CD4-positive, alpha-beta memory T cell (primary cell): ENCODE measurements around the gene DOCK10. TPM values are rescaled to one million over a fixed set of nuclear protein-coding genes. Genes with fewer than 3 reads are reported as not detected.

Source experiments
- CTCF ChIA-PET: fragments of 350-600 bp; sonication (Branson Sonifier 250); formaldehyde crosslinking; loops from one replicate; lab custom pipeline; 2021; ENCODE audit warnings: inconsistent platforms; ENCODE audit not compliant: partially characterized antibody; lab: Charles Lee
- POLR2A ChIA-PET: fragments of 350-600 bp; sonication (Branson Sonifier 250); formaldehyde crosslinking; loops from one replicate; lab custom pipeline; 2021; ENCODE audit not compliant: partially characterized antibody; lab: Charles Lee
- DNase-seq, 5 donors: peaks; one replicate each; pipeline versions ENCODE4 v3.0.0 to v3.0.0-alpha.2; 2020 to 2022; ENCODE audit warnings: mixed read lengths in 1 of 5
- H3K27ac ChIP-seq: one replicate; pipeline ENCODE4 v1.7.0; 2013; ENCODE audit warnings: low read depth, low read length
- H3K27me3 ChIP-seq: 2 replicates; pipeline ENCODE4 v1.7.0; 2013; ENCODE audit warnings: mild to moderate bottlenecking, low read length, moderate library complexity; ENCODE audit not compliant: insufficient read depth
- H3K36me3 ChIP-seq: 2 replicates; pipeline ENCODE4 v1.7.0; 2013; ENCODE audit warnings: mild to moderate bottlenecking, low read length, moderate library complexity; ENCODE audit not compliant: insufficient read depth
- H3K4me1 ChIP-seq: 2 replicates; pipeline ENCODE4 v1.7.0; 2013; ENCODE audit warnings: mild to moderate bottlenecking, low read length, moderate library complexity; ENCODE audit not compliant: insufficient read depth
- H3K4me3 ChIP-seq, 2 donors: one replicate each; pipeline ENCODE4 v1.7.0; 2013; ENCODE audit warnings: low read length in 2 of 2, mild to moderate bottlenecking in 1 of 2
- H3K9me3 ChIP-seq, 2 donors: one replicate each; pipeline ENCODE4 v1.7.0; 2013; ENCODE audit warnings: low read length in 2 of 2, control low read depth in 1 of 2; ENCODE audit not compliant: control insufficient read depth in 1 of 2
- H3K27ac Mint-ChIP-seq, 7 donors: one replicate each; pipeline ENCODE4 v1.8.0; 2020 to 2021; ENCODE audit warnings: mixed read lengths in 7 of 7, mild to moderate bottlenecking in 6 of 7, inconsistent platforms in 3 of 7, moderate library complexity in 3 of 7
- H3K27me3 Mint-ChIP-seq, 2 donors: one replicate each; pipeline ENCODE4 v1.8.0; 2020 to 2021; ENCODE audit warnings: mixed read lengths in 2 of 2
- H3K36me3 Mint-ChIP-seq, 2 donors: one replicate each; pipeline ENCODE4 v1.8.0; 2020 to 2021; ENCODE audit warnings: mixed read lengths in 2 of 2, inconsistent platforms in 1 of 2, mild to moderate bottlenecking in 1 of 2
- H3K4me1 Mint-ChIP-seq, 4 donors: one replicate each; pipeline ENCODE4 v1.8.0; 2020 to 2021; ENCODE audit warnings: mixed read lengths in 4 of 4, mild to moderate bottlenecking in 1 of 4
- H3K4me3 Mint-ChIP-seq, 8 donors: one replicate each; pipeline ENCODE4 v1.8.0; 2020 to 2021; ENCODE audit warnings: mixed read lengths in 8 of 8, mild to moderate bottlenecking in 7 of 8, moderate library complexity in 6 of 8, inconsistent platforms in 3 of 8
- H3K9me3 Mint-ChIP-seq, 8 donors: one replicate each; pipeline ENCODE4 v1.8.0; 2020 to 2021; ENCODE audit warnings: mixed read lengths in 8 of 8, mild to moderate bottlenecking in 5 of 8, inconsistent platforms in 3 of 8, moderate library complexity in 1 of 8
- intact Hi-C: fragments of 100-400 bp; cut with micrococcal nuclease; formaldehyde crosslinking; loops from one replicate; pipeline ENCODE4 v1.15.1; 2023
- polyA plus RNA-seq, 2 donors: library from polyadenylated mRNA; unstranded; fragments of 300-500 nt; fragmentation: Illumina TruSeq; gene quantifications; one replicate each; pipeline ENCODE4 v1.2.3, GENCODE V29; 2021
- total RNA-seq, 2 experiments: library from RNA; stranded (reverse); gene quantifications; one replicate each; pipeline ENCODE4 v1.2.3, GENCODE V29; 2021

The DOCK10 gene
- total and polyA plus RNA-seq, 4 experiments from 2014 or later: 26.0 to 186 (median 125) TPM

- H3K9me3 ChIP-seq: peaks cover 0 to 7% of the 10 kb centered on the region in 2 donors
- no peak overlapping the region for H3K4me3 ChIP-seq
- CTCF ChIA-PET: no interaction called here
- peaks cover 7 to 9% of the 10 kb centered on the region in 2 donors for H3K36me3 Mint-ChIP-seq
- no peaks in the 10 kb centered on the region for H3K4me1 ChIP-seq
- H3K4me3 Mint-ChIP-seq: no peak overlapping the region
- H3K27ac ChIP-seq: no peak overlapping the region
- no peak overlapping the region for H3K27ac Mint-ChIP-seq
- H3K27me3 Mint-ChIP-seq: peaks cover 7 to 13% of the 10 kb centered on the region in 2 donors
- no peak for DNase-seq
- intact Hi-C loops: no loop called here
- POLR2A ChIA-PET: no interaction called here
- peaks cover 3 to 40% (median 33%) of the 10 kb centered on the region in 8 donors for H3K9me3 Mint-ChIP-seq
- no peaks in the 10 kb centered on the region for H3K27me3 ChIP-seq
- no peaks in the 10 kb centered on the region for H3K4me1 Mint-ChIP-seq
- H3K36me3 ChIP-seq: no peaks in the 10 kb centered on the region
These were observed 310.6 kb downstream of the DOCK10 start for GRCh38 chr2:224731665-224732064.

DNA sequence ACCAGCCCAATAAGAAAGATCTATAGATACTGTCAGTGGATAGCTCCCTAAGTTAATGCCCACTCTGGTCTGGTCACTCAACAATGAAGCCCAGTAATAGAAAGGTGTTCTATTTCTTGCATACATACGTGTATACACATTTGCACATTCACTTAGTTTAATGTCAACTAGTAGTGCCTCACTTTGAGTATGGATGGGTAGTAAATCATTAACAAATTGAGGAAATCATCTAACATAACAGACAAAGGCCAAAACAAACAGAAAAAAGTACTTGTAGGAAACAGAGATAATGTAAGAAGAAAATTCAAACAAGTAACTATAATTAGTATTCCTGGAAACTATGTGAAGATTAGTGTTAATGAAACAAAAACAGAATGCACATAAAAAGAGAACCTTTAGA, 312.8 kb downstream of the DOCK10 start:
- no peak overlapping the region for H3K27ac Mint-ChIP-seq
- peaks cover 10 to 14% of the 10 kb centered on the region in 2 donors for H3K27me3 Mint-ChIP-seq
- H3K4me3 Mint-ChIP-seq: no peak overlapping the region
- peaks cover 3 to 4% of the 10 kb centered on the region in 2 donors for H3K36me3 Mint-ChIP-seq
- H3K4me1 ChIP-seq: no peaks in the 10 kb centered on the region
- no peaks in the 10 kb centered on the region for H3K27me3 ChIP-seq
- peaks cover 3 to 29% (median 23%) of the 10 kb centered on the region in 8 donors for H3K9me3 Mint-ChIP-seq
- H3K9me3 ChIP-seq: peaks cover 0 to 3% of the 10 kb centered on the region in 2 donors
- no peaks in the 10 kb centered on the region for H3K4me1 Mint-ChIP-seq
- ChIA-PET CTCF (no interaction called here), POLR2A (no interaction called here)
- no peak for DNase-seq
- H3K36me3 ChIP-seq: no peaks in the 10 kb centered on the region
- intact Hi-C loops: no loop called here
- no peak overlapping the region for H3K4me3 ChIP-seq
- no peak overlapping the region for H3K27ac ChIP-seq

DNA sequence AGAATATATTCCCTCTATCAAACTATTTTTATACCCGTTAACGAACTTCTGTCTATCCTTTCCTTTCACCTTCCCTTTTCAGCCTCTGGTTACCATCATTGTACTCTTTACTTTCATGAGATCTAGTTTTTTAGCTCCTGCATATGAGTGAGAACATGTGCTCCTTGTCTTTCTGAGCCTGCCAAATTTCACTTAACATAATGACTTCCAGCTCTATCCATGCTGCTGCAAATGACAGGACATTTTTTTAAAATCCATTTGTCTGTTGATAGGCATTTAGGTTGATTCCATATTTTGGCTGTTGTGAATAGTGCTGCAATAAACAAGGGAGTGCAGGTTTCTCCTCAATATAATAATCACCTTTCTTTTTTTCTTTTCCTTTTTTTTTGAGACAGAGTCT, 317.9 kb downstream of the DOCK10 start:
- peaks cover 3 to 27% (median 21%) of the 10 kb centered on the region in 8 donors for H3K9me3 Mint-ChIP-seq
- H3K4me3 Mint-ChIP-seq: no peak overlapping the region
- H3K4me1 Mint-ChIP-seq: no peaks in the 10 kb centered on the region
- no peak overlapping the region for H3K27ac ChIP-seq
- intact Hi-C loops: no loop called here
- peaks cover 9 to 11% of the 10 kb centered on the region in 2 donors for H3K27me3 Mint-ChIP-seq
- CTCF ChIA-PET: no interaction called here
- H3K4me1 ChIP-seq: no peaks in the 10 kb centered on the region
- DNase-seq: no peak
- H3K9me3 ChIP-seq: peaks cover 0 to 3% of the 10 kb centered on the region in 2 donors
- no peak overlapping the region for H3K4me3 ChIP-seq
- no peaks in the 10 kb centered on the region for H3K27me3 ChIP-seq
- no peaks in the 10 kb centered on the region for H3K36me3 ChIP-seq
- no peak overlapping the region for H3K27ac Mint-ChIP-seq
- H3K36me3 Mint-ChIP-seq: peaks cover 2 to 4% of the 10 kb centered on the region in 2 donors
- POLR2A ChIA-PET: no interaction called here

DNA sequence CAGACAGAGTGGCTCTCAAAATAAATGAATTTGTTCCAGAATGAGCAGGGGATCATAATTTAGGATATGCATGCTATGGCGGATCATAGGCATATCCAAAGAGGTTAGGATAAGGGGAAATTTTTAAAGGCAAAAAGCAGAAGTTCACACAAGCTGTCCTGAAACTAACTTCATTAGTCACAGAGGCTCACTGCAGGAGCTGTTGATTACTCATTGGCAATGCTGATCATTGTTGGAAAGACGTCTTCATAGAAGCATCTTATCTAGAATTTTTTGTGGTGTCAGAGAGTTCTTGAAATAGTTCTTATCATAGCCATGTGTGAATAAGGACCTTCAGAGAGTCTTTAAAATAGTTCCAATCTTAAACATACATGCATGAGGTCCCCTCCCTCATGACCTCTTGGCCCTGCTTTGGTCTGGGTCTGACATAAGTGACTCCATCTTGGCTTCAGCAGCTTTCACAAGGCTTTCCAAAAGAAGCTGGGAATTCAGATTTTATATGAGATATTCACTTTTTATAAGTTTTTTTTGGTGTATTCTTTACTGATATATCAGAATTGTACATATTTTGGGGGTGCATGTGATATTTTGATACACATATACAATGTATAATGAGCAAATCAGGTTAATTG, 318.6 kb downstream of the DOCK10 start:
- Histone ChIP-seq H3K4me3 (no peak overlapping the region), H3K4me1 (no peaks in the 10 kb centered on the region), H3K36me3 (no peaks in the 10 kb centered on the region), H3K27ac (no peak overlapping the region), H3K27me3 (no peaks in the 10 kb centered on the region), H3K9me3 (peaks cover 0 to 2% of the 10 kb centered on the region in 2 donors)
- no peaks in the 10 kb centered on the region for H3K4me1 Mint-ChIP-seq
- H3K9me3 Mint-ChIP-seq: peaks cover 3 to 22% (median 16%) of the 10 kb centered on the region in 8 donors
- intact Hi-C loops: no loop called here
- no peak for DNase-seq
- ChIA-PET CTCF (no interaction called here), POLR2A (no interaction called here)
- H3K27ac Mint-ChIP-seq: no peak overlapping the region
- H3K36me3 Mint-ChIP-seq: peaks cover 0 to 4% of the 10 kb centered on the region in 2 donors
- H3K27me3 Mint-ChIP-seq: peaks cover 9 to 10% of the 10 kb centered on the region in 2 donors
- no peak overlapping the region for H3K4me3 Mint-ChIP-seq

- peak overlapping the region in 1 of 7 donors; percentile 17 for H3K27ac Mint-ChIP-seq
- POLR2A ChIA-PET: no interaction called here
- peaks cover 6 to 7% of the 10 kb centered on the region in 2 donors for H3K27me3 Mint-ChIP-seq
- no peaks in the 10 kb centered on the region for H3K4me1 ChIP-seq
- no peak for DNase-seq
- H3K9me3 Mint-ChIP-seq: peaks cover 3 to 16% (median 10%) of the 10 kb centered on the region in 8 donors
- intact Hi-C loops: no loop called here
- H3K27me3 ChIP-seq: no peaks in the 10 kb centered on the region
- H3K4me3 Mint-ChIP-seq: no peak overlapping the region
- no peaks in the 10 kb centered on the region for H3K9me3 ChIP-seq
- no peak overlapping the region for H3K27ac ChIP-seq
- H3K36me3 ChIP-seq: no peaks in the 10 kb centered on the region
- H3K36me3 Mint-ChIP-seq: no peaks in the 10 kb centered on the region
- no peak overlapping the region for H3K4me3 ChIP-seq
- H3K4me1 Mint-ChIP-seq: no peaks in the 10 kb centered on the region
- CTCF ChIA-PET: no interaction called here
These were observed 319.5 kb downstream of the DOCK10 start for GRCh38 chr2:224722770-224723169.

DNA sequence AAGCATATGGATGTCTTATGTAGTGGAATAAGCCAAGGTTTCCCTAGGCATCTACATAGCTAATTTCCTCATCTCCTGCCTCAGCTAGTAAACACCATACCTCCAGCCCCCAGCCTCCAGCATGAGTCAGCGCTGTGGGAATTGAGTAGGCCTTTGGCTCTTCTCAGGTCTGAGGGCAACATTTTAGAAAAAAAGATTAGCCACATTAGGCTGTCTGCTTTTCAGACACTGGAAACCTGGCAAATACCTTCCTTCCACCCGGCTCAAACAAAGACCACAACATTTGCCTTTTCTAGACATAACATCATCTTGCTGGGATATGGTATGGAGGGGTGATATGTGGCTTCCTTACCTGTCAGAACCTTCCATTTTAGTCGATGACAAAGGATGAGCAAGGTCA, 320.0 kb downstream of the DOCK10 start:
- no peak for DNase-seq
- Mint-ChIP-seq H3K9me3 (peaks cover 3 to 11% (median 5%) of the 10 kb centered on the region in 8 donors), H3K36me3 (no peaks in the 10 kb centered on the region), H3K27ac (no peak overlapping the region), H3K4me3 (no peak overlapping the region), H3K4me1 (no peaks in the 10 kb centered on the region), H3K27me3 (peaks cover 6 to 7% of the 10 kb centered on the region in 2 donors)
- H3K36me3 ChIP-seq: no peaks in the 10 kb centered on the region
- intact Hi-C loops: no loop called here
- H3K4me3 ChIP-seq: no peak overlapping the region
- ChIA-PET POLR2A (no interaction called here), CTCF (no interaction called here)
- no peaks in the 10 kb centered on the region for H3K9me3 ChIP-seq
- no peaks in the 10 kb centered on the region for H3K4me1 ChIP-seq
- H3K27ac ChIP-seq: no peak overlapping the region
- H3K27me3 ChIP-seq: no peaks in the 10 kb centered on the region

- H3K4me1 Mint-ChIP-seq: no peaks in the 10 kb centered on the region
- Histone ChIP-seq H3K27me3 (no peaks in the 10 kb centered on the region), H3K9me3 (no peaks in the 10 kb centered on the region), H3K27ac (no peak overlapping the region), H3K4me1 (no peaks in the 10 kb centered on the region), H3K4me3 (no peak overlapping the region), H3K36me3 (no peaks in the 10 kb centered on the region)
- H3K9me3 Mint-ChIP-seq: peaks cover 0 to 16% (median 8%) of the 10 kb centered on the region in 8 donors
- no peak overlapping the region for H3K27ac Mint-ChIP-seq
- H3K36me3 Mint-ChIP-seq: no peaks in the 10 kb centered on the region
- ChIA-PET POLR2A (no interaction called here), CTCF (no interaction called here)
- peaks cover 3 to 8% of the 10 kb centered on the region in 2 donors for H3K27me3 Mint-ChIP-seq
- no peak overlapping the region for H3K4me3 Mint-ChIP-seq
- DNase-seq: no peak
- intact Hi-C loops: no loop called here
These were observed 325.3 kb downstream of the DOCK10 start for GRCh38 chr2:224716921-224717320.
